ENCODE measurements around the gene POU6F2. TPM values are rescaled to one million over a fixed set of nuclear protein-coding genes. Genes with fewer than 3 reads are reported as not detected.

Gene POU6F2
- total RNA-seq, 4 donors from 2014 or later, result 0.31 to 0.66 TPM; not detected in 2

GRCh38 chr7:39430441-39430840 lies 452.7 kb downstream of the POU6F2 start:
- Histone ChIP-seq H3K9me3 (no peaks in the 10 kb centered on the region), H3K27me3 (no peaks in the 10 kb centered on the region), H3K27ac (no peak overlapping the region), H3K36me3 (no peaks in the 10 kb centered on the region), H3K4me1 (peaks cover 0 to 8% (median 0%) of the 10 kb centered on the region in 3 donors), H3K4me3 (no peak overlapping the region)
- no peak for ATAC-seq
- WGBS, 2 donors (ENCODE audit: low coverage in 1 of 2), result 93 to 100% methylated on average over 2 of the region's 6 CpGs
- no peak for TF ChIP-seq POLR2A (IDR thresholded peaks at IDR 0.05)
- TF ChIP-seq EP300 (IDR thresholded peaks at IDR 0.05), result no peak
- TF ChIP-seq CTCF (IDR thresholded peaks at IDR 0.05), result no peak
- no peak for TF ChIP-seq POLR2AphosphoS5 (IDR thresholded peaks at IDR 0.05)

- no peaks in the 10 kb centered on the region for H3K27me3 ChIP-seq
- WGBS, 2 donors (ENCODE audit: low coverage in 1 of 2), result 63 to 93% methylated on average over 1 to 3 of the region's 8 CpGs
- peaks cover 0 to 8% (median 0%) of the 10 kb centered on the region in 3 donors for H3K4me1 ChIP-seq
- H3K4me3 ChIP-seq, result no peak overlapping the region
- TF ChIP-seq EP300 (IDR thresholded peaks at IDR 0.05) (no peak), POLR2AphosphoS5 (IDR thresholded peaks at IDR 0.05) (no peak), CTCF (IDR thresholded peaks at IDR 0.05) (no peak)
- no peaks in the 10 kb centered on the region for H3K9me3 ChIP-seq
- no peak overlapping the region for H3K27ac ChIP-seq
- H3K36me3 ChIP-seq, result no peaks in the 10 kb centered on the region
- no peak for ATAC-seq
These were observed 453.4 kb downstream of the POU6F2 start for GRCh38 chr7:39430909-39431641.

GRCh38 chr7:39432368-39432767 lies 454.7 kb downstream of the POU6F2 start:
- Histone ChIP-seq H3K9me3 (no peaks in the 10 kb centered on the region), H3K27me3 (no peaks in the 10 kb centered on the region), H3K27ac (no peak overlapping the region), H3K4me3 (no peak overlapping the region), H3K36me3 (no peaks in the 10 kb centered on the region), H3K4me1 (peaks cover 0 to 8% (median 0%) of the 10 kb centered on the region in 3 donors)
- TF ChIP-seq POLR2AphosphoS5 (IDR thresholded peaks at IDR 0.05), result no peak
- no peak for TF ChIP-seq CTCF (IDR thresholded peaks at IDR 0.05)
- TF ChIP-seq EP300 (IDR thresholded peaks at IDR 0.05), result no peak
- TF ChIP-seq POLR2A (IDR thresholded peaks at IDR 0.05), result no peak
- ATAC-seq, result no peak
- WGBS, 2 donors (ENCODE audit: low coverage in 1 of 2), result 45% methylated on average over 3 of the region's 3 CpGs; no CpG with 5 or more reads in 1 of the 2 donors

- TF ChIP-seq CTCF (IDR thresholded peaks at IDR 0.05), result no peak
- TF ChIP-seq EP300 (IDR thresholded peaks at IDR 0.05), result no peak
- no peak for TF ChIP-seq POLR2A (IDR thresholded peaks at IDR 0.05)
- no peak for TF ChIP-seq POLR2AphosphoS5 (IDR thresholded peaks at IDR 0.05)
- Histone ChIP-seq H3K27ac (no peak overlapping the region), H3K4me1 (peaks cover 0 to 6% (median 0%) of the 10 kb centered on the region in 3 donors), H3K9me3 (no peaks in the 10 kb centered on the region), H3K36me3 (no peaks in the 10 kb centered on the region), H3K27me3 (no peaks in the 10 kb centered on the region), H3K4me3 (no peak overlapping the region)
- no peak for ATAC-seq
- 65 to 72% methylated on average over 6 to 8 of the region's 13 CpGs for WGBS, 2 donors (ENCODE audit: low coverage in 1 of 2)
These were observed 455.2 kb downstream of the POU6F2 start for GRCh38 chr7:39432807-39433416.

- no peaks in the 10 kb centered on the region for H3K36me3 ChIP-seq
- ATAC-seq, result no peak
- no peak for TF ChIP-seq CTCF (IDR thresholded peaks at IDR 0.05)
- no peak for TF ChIP-seq POLR2AphosphoS5 (IDR thresholded peaks at IDR 0.05)
- TF ChIP-seq EP300 (IDR thresholded peaks at IDR 0.05), result no peak
- TF ChIP-seq POLR2A (IDR thresholded peaks at IDR 0.05), result no peak
- 60 to 82% methylated on average over 1 of the region's 1 CpG for WGBS, 2 donors (ENCODE audit: low coverage in 1 of 2)
- no peak overlapping the region for H3K27ac ChIP-seq
- no peaks in the 10 kb centered on the region for H3K4me1 ChIP-seq
- H3K4me3 ChIP-seq, result no peak overlapping the region
- no peaks in the 10 kb centered on the region for H3K27me3 ChIP-seq
- H3K9me3 ChIP-seq, result no peaks in the 10 kb centered on the region
These were observed 455.8 kb downstream of the POU6F2 start for GRCh38 chr7:39433550-39433949.
